ENCODE data around the gene MCM5.

Gene MCM5

GRCh38 chr22:35418088-35418487, 18.1 kb downstream of the MCM5 start:
- peaks cover 85% of the 10 kb centered on the region for H3K36me3 ChIP-seq
- peaks cover 9 to 16% of the 10 kb centered on the region in 2 experiments for H3K4me1 ChIP-seq (ENCODE audit: control insufficient read depth in 1 of 2, insufficient read depth in 1 of 2, low read depth in 1 of 2, low read length in 1 of 2)
- no peaks in the 10 kb centered on the region for H3K9me3 ChIP-seq
- H3K4me3 ChIP-seq (ENCODE audit: low read depth in 1 of 2, low read length in 1 of 2), result no peak overlapping the region
- H3K27ac ChIP-seq, result peak overlapping the region; percentile 79
- TF ChIP-seq, protein P1, sequence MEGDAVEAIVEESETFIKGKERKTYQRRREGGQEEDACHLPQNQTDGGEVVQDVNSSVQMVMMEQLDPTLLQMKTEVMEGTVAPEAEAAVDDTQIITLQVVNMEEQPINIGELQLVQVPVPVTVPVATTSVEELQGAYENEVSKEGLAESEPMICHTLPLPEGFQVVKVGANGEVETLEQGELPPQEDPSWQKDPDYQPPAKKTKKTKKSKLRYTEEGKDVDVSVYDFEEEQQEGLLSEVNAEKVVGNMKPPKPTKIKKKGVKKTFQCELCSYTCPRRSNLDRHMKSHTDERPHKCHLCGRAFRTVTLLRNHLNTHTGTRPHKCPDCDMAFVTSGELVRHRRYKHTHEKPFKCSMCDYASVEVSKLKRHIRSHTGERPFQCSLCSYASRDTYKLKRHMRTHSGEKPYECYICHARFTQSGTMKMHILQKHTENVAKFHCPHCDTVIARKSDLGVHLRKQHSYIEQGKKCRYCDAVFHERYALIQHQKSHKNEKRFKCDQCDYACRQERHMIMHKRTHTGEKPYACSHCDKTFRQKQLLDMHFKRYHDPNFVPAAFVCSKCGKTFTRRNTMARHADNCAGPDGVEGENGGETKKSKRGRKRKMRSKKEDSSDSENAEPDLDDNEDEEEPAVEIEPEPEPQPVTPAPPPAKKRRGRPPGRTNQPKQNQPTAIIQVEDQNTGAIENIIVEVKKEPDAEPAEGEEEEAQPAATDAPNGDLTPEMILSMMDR (IDR thresholded peaks at IDR 0.05), result no peak
- no peaks in the 10 kb centered on the region for H3K27me3 ChIP-seq

DNA sequence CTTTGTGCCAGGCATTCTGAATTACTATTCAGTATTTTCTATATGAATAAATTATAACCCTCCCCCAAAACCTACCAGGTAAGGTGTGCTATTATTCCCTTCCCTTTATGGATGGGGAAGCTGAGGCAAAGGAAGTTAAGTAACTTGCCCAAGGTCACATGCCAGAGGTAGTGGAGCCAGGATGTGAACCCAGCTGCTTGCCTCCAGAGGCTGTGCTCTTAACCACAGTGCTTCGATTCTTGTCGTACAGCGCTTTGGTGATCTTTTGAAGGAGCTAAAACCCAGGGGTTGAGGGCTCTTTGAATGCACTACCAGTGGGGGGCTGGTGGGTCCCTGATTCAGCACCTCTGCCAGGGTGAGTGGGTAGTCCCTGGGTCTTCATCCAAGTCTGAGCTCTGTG, 18.8 kb downstream of the MCM5 start:
- Histone ChIP-seq H3K27ac (peak overlapping the region; percentile 79), H3K4me3 (ENCODE audit: low read depth in 1 of 2, low read length in 1 of 2) (no peak overlapping the region), H3K9me3 (no peaks in the 10 kb centered on the region), H3K36me3 (peaks cover 86% of the 10 kb centered on the region), H3K4me1 (ENCODE audit: control insufficient read depth in 1 of 2, insufficient read depth in 1 of 2, low read depth in 1 of 2, low read length in 1 of 2) (peaks cover 9 to 16% of the 10 kb centered on the region in 2 experiments), H3K27me3 (no peaks in the 10 kb centered on the region)
- TF ChIP-seq, protein P1 (IDR thresholded peaks at IDR 0.05), result no peak

DNA sequence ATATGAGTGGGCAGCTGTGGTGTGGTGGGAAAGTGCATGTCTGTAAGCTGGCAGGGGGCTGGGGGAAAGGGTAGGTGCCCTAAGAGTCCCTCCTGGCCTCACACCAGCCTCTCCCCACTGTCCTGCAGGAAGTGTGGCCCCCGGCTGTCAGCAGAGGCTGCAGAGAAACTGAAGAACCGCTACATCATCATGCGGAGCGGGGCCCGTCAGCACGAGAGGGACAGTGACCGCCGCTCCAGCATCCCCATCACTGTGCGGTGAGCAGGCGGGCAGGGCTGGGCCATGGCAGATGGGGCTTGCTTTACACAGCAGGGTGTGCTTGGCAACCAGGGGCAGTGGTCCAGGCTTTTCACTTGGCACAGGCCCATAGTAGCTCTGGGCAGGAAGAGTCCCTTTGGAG, 19.8 kb downstream of the MCM5 start:
- Histone ChIP-seq H3K4me3 (ENCODE audit: low read depth in 1 of 2, low read length in 1 of 2) (no peak overlapping the region), H3K4me1 (ENCODE audit: control insufficient read depth in 1 of 2, insufficient read depth in 1 of 2, low read depth in 1 of 2, low read length in 1 of 2) (peaks cover 9 to 16% of the 10 kb centered on the region in 2 experiments), H3K27ac (peak overlapping the region; percentile 79), H3K36me3 (peaks cover 88% of the 10 kb centered on the region), H3K27me3 (no peaks in the 10 kb centered on the region), H3K9me3 (no peaks in the 10 kb centered on the region)
- TF ChIP-seq, protein P1 (IDR thresholded peaks at IDR 0.05), result no peak

DNA sequence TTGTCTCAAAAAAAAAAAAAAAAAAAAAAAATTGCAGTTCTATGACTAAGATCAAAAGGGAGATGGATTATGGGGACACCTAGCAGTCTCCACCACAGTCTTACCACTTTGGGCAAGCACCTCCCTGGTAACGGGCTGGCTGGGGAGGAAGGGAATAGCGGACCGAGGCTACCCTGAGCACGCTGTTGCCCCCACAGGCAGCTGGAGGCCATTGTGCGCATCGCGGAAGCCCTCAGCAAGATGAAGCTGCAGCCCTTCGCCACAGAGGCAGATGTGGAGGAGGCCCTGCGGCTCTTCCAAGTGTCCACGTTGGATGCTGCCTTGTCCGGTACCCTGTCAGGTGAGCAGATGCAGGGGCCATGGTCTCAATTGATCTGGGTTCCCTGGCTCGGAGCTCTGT, 21.2 kb downstream of the MCM5 start:
- H3K9me3 ChIP-seq, result no peaks in the 10 kb centered on the region
- TF ChIP-seq, protein P1 (IDR thresholded peaks at IDR 0.05), result no peak
- H3K27me3 ChIP-seq, result no peaks in the 10 kb centered on the region
- peaks cover 9 to 16% of the 10 kb centered on the region in 2 experiments for H3K4me1 ChIP-seq (ENCODE audit: control insufficient read depth in 1 of 2, insufficient read depth in 1 of 2, low read depth in 1 of 2, low read length in 1 of 2)
- no peak overlapping the region for H3K4me3 ChIP-seq (ENCODE audit: low read depth in 1 of 2, low read length in 1 of 2)
- no peak overlapping the region for H3K27ac ChIP-seq
- peaks cover 84% of the 10 kb centered on the region for H3K36me3 ChIP-seq

DNA sequence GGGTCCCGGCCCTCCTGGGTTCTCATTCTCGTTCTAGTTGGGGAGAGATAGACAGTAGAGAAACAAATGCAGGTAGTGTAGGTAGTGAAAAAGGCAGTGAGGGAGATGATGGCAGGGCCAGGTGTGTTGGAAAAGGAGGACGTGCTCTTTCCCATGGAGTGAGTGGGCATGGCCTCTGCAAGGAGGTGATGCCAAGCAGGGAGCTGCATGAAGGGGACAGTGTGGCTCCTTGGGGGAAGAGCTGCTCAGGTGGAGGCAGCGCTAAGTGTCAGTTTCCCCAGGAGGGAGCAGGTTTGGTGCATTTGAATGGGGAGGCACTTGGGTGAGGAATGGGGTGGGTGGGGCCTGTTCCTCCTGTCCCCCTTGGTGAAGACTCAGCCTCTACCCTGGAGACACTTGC, 22.2 kb downstream of the MCM5 start:
- Histone ChIP-seq H3K36me3 (peaks cover 85% of the 10 kb centered on the region), H3K4me3 (ENCODE audit: low read depth in 1 of 2, low read length in 1 of 2) (no peak overlapping the region), H3K27me3 (no peaks in the 10 kb centered on the region), H3K4me1 (ENCODE audit: control insufficient read depth in 1 of 2, insufficient read depth in 1 of 2, low read depth in 1 of 2, low read length in 1 of 2) (peaks cover 9 to 16% of the 10 kb centered on the region in 2 experiments), H3K27ac (no peak overlapping the region), H3K9me3 (no peaks in the 10 kb centered on the region)
- TF ChIP-seq, protein P1 (IDR thresholded peaks at IDR 0.05), result no peak

GRCh38 chr22:35422936-35423335, 23.0 kb downstream of the MCM5 start:
- peaks cover 9 to 15% of the 10 kb centered on the region in 2 experiments for H3K4me1 ChIP-seq (ENCODE audit: control insufficient read depth in 1 of 2, insufficient read depth in 1 of 2, low read depth in 1 of 2, low read length in 1 of 2)
- H3K27ac ChIP-seq, result no peak overlapping the region
- no peaks in the 10 kb centered on the region for H3K9me3 ChIP-seq
- H3K27me3 ChIP-seq, result no peaks in the 10 kb centered on the region
- no peak overlapping the region for H3K4me3 ChIP-seq (ENCODE audit: low read depth in 1 of 2, low read length in 1 of 2)
- H3K36me3 ChIP-seq, result peaks cover 78% of the 10 kb centered on the region
- TF ChIP-seq, protein P1 (IDR thresholded peaks at IDR 0.05), result no peak
